Measurements from ENCODE around the gene ELP6.

GRCh38 chr3:47482366-47482765 lies 31.1 kb downstream of the ELP6 start:
- no peak for TF ChIP-seq CTCF (IDR thresholded peaks at IDR 0.05; ENCODE audit: low read depth, low read length, missing input control)
- no peak for TF ChIP-seq SP1 (IDR thresholded peaks at IDR 0.05)
- TF ChIP-seq REST (IDR thresholded peaks at IDR 0.05) = no peak
- TF ChIP-seq RAD21 (IDR thresholded peaks at IDR 0.05) = no peak
- TF ChIP-seq FOXA2 (IDR thresholded peaks at IDR 0.05) = no peak
- no peak for TF ChIP-seq GABPA (IDR thresholded peaks at IDR 0.05 in 1 of 2, conservative IDR thresholded peaks at IDR 0.05 in 1 of 2)
- TF ChIP-seq YY1 (IDR thresholded peaks at IDR 0.05) = no peak
- TF ChIP-seq TAF1 (conservative IDR thresholded peaks at IDR 0.05) = no peak
- TF ChIP-seq ATF3 (IDR thresholded peaks at IDR 0.05) = no peak
- no peak for TF ChIP-seq HNF4A (conservative IDR thresholded peaks at IDR 0.05)
- no peak for TF ChIP-seq FOXA1 (IDR thresholded peaks at IDR 0.05)

Data from liver (tissue), 3 donors.